MM.1S (cell line): Measurements from ENCODE around the gene LBX2.
A peak's percentile ranks its signal among the peaks of the same experiment; 100 is the strongest.

Experiments used
- DNase-seq: peaks from one replicate; pipeline ENCODE4 v3.0.0-alpha.2; 2015
- H2AFZ ChIP-seq: fragments of 300-600 bp; sonication (generic); 2 replicates; pipeline ENCODE4 v1.6.0; 2016; ENCODE audit warnings: antibody characterized with exemption, low read length
- H3F3A ChIP-seq: fragments of 300-600 bp; sonication (generic); 2 replicates; pipeline ENCODE4 v1.6.1; 2016; ENCODE audit warnings: mild to moderate bottlenecking, antibody characterized with exemption, low read length, moderate library complexity, mixed read lengths; ENCODE audit not compliant: insufficient read depth
- H3K27ac ChIP-seq: fragments of 300-600 bp; sonication (generic); 2 replicates; pipeline ENCODE4 v1.5.1; 2016; ENCODE audit warnings: mild to moderate bottlenecking, low read length
- H3K27me3 ChIP-seq: fragments of 300-600 bp; sonication (generic); replicated peaks from 2 replicates; pipeline ENCODE4 v1.6.0; 2016; ENCODE audit warnings: low read length; ENCODE audit not compliant: insufficient read depth
- H3K36me3 ChIP-seq: fragments of 300-600 bp; sonication (generic); replicated peaks from 2 replicates; pipeline ENCODE4 v1.6.1; 2016; ENCODE audit warnings: mild to moderate bottlenecking, low read length, mixed read lengths; ENCODE audit not compliant: insufficient read depth
- H3K4me1 ChIP-seq: fragments of 300-600 bp; sonication (generic); 2 replicates; pipeline ENCODE4 v1.6.1; 2016; ENCODE audit warnings: low read length, mixed read lengths
- H3K4me2 ChIP-seq: fragments of 300-600 bp; sonication (generic); 2 replicates; pipeline ENCODE4 v1.6.0; 2016; ENCODE audit warnings: low read depth, low read length
- H3K4me3 ChIP-seq: fragments of 300-600 bp; sonication (generic); 2 replicates; pipeline ENCODE4 v1.5.1; 2016; ENCODE audit warnings: low read length, mixed read lengths
- H3K79me2 ChIP-seq: fragments of 300-600 bp; sonication (generic); 2 replicates; pipeline ENCODE4 v1.6.1; 2016; ENCODE audit warnings: mixed run types, low read length, mixed read lengths
- H3K9ac ChIP-seq: fragments of 300-600 bp; sonication (generic); 2 replicates; pipeline ENCODE4 v1.6.1; 2016; ENCODE audit warnings: low read length, mixed read lengths
- H3K9me2 ChIP-seq: fragments of 300-600 bp; sonication (generic); replicated peaks from 2 replicates; pipeline ENCODE4 v1.6.1; 2016; ENCODE audit warnings: mild to moderate bottlenecking, low read length, mixed read lengths; ENCODE audit not compliant: insufficient read depth
- H3K9me3 ChIP-seq: fragments of 300-600 bp; sonication (generic); replicated peaks from 2 replicates; pipeline ENCODE4 v1.6.1; 2016; ENCODE audit warnings: mild to moderate bottlenecking, low read length, mixed read lengths; ENCODE audit not compliant: insufficient read depth
- H4K20me1 ChIP-seq: fragments of 300-600 bp; sonication (generic); 2 replicates; pipeline ENCODE4 v1.6.1; 2016; ENCODE audit warnings: mild to moderate bottlenecking, low read length, moderate library complexity, mixed read lengths; ENCODE audit not compliant: insufficient read depth
- EZH2 ChIP-seq: fragments of 300-600 bp; sonication (generic); optimal IDR thresholded peaks from 2 replicates; pipeline ENCODE3; 2017; ENCODE audit warnings: low read depth, mild to moderate bottlenecking, antibody characterized with exemption, low read length, mixed read lengths
- EZH2phosphoT487 ChIP-seq: fragments of 300-600 bp; sonication (generic); IDR thresholded peaks from 2 replicates; pipeline ENCODE4 v1.6.1; 2018; ENCODE audit warnings: antibody characterized with exemption, low read length
- TF ChIP-seq, protein P1 (sequence below): fragments of 300-600 bp; sonication (generic); IDR thresholded peaks from 2 replicates; pipeline ENCODE4 v1.5.1; 2016; ENCODE audit warnings: antibody characterized with exemption, low read length, mixed read lengths

The LBX2 gene

DNA sequence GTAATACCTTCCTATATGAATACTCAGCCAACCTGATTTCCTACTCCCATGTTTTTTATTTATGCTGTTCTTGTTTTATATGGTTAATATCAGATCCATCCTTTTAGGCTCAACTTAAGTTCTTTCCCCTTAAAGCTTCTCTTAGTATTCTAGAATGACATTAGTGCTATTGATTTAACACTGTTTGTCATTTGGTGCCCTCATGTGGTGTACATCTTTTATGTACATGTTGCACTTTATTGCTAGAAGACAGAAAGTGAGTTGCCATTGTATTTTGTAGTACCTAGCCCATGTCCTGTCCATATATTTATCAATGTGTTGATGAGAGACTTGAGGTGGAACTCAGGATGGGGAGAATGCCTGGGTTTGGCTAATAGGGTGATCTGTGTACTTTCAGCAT lies 32.8 kb upstream of the LBX2 start:
- H3K9me2 ChIP-seq: no peaks in the 10 kb centered on the region
- no peak overlapping the region for H3K4me2 ChIP-seq
- no peak overlapping the region for H3K9ac ChIP-seq
- H3K4me1 ChIP-seq: peaks cover 14% of the 10 kb centered on the region
- TF ChIP-seq EZH2phosphoT487: no peak
- no peak for TF ChIP-seq EZH2
- TF ChIP-seq, protein P1, sequence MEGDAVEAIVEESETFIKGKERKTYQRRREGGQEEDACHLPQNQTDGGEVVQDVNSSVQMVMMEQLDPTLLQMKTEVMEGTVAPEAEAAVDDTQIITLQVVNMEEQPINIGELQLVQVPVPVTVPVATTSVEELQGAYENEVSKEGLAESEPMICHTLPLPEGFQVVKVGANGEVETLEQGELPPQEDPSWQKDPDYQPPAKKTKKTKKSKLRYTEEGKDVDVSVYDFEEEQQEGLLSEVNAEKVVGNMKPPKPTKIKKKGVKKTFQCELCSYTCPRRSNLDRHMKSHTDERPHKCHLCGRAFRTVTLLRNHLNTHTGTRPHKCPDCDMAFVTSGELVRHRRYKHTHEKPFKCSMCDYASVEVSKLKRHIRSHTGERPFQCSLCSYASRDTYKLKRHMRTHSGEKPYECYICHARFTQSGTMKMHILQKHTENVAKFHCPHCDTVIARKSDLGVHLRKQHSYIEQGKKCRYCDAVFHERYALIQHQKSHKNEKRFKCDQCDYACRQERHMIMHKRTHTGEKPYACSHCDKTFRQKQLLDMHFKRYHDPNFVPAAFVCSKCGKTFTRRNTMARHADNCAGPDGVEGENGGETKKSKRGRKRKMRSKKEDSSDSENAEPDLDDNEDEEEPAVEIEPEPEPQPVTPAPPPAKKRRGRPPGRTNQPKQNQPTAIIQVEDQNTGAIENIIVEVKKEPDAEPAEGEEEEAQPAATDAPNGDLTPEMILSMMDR: peak; percentile 44
- H3K27ac ChIP-seq: no peak overlapping the region
- H3K36me3 ChIP-seq: peaks cover 2% of the 10 kb centered on the region; the same call in 1 of the 2 replicates
- H3F3A ChIP-seq: peaks cover 5% of the 10 kb centered on the region; the same call in 1 of the 2 replicates
- peaks cover 40% of the 10 kb centered on the region for H3K79me2 ChIP-seq
- no peak overlapping the region for H3K4me3 ChIP-seq
- H4K20me1 ChIP-seq: no peaks in the 10 kb centered on the region
- H3K9me3 ChIP-seq: no peaks in the 10 kb centered on the region
- DNase-seq: peak; percentile 51
- H3K27me3 ChIP-seq: 0 out of 2 replicates have a peak, but pooled peaks cover 6% of the 10 kb centered on the region
- H2AFZ ChIP-seq: no peak overlapping the region

DNA sequence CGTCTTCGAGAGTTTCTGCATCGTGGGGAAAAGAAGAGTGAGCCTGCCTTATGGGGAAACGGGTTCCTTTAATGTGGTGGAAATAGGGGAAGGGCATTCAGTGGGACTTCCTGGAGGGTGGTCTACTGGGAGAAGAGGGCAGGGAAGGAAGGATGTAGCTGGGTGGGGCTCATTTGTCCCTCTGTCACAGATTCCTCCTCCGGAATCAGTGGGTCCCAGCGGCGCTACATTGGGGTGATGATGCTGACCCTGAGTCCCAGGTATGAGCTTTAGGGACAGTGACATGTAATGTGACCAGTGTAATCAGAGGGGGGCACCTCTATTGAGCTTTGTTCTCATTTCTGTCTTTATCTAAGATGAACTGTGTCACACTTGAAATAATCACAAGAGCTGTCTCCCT lies 32.3 kb upstream of the LBX2 start:
- H3K4me2 ChIP-seq: no peak overlapping the region
- H3K4me1 ChIP-seq: peaks cover 14% of the 10 kb centered on the region
- H3K4me3 ChIP-seq: no peak overlapping the region
- 0 out of 2 replicates have a peak, but pooled peaks cover under 1% of the 10 kb centered on the region for H3K27me3 ChIP-seq
- peaks cover 42% of the 10 kb centered on the region for H3K79me2 ChIP-seq
- H3K9me2 ChIP-seq: no peaks in the 10 kb centered on the region
- H3K27ac ChIP-seq: no peak overlapping the region
- no peak overlapping the region for H3K9ac ChIP-seq
- no peaks in the 10 kb centered on the region for H3K9me3 ChIP-seq
- no peak for DNase-seq
- H3K36me3 ChIP-seq: peaks cover 7% of the 10 kb centered on the region
- peaks cover 9% of the 10 kb centered on the region; the same call in 1 of the 2 replicates for H3F3A ChIP-seq
- no peaks in the 10 kb centered on the region for H4K20me1 ChIP-seq
- TF ChIP-seq EZH2: no peak
- TF ChIP-seq, protein P1: no peak
- no peak for TF ChIP-seq EZH2phosphoT487
- H2AFZ ChIP-seq: no peak overlapping the region

DNA sequence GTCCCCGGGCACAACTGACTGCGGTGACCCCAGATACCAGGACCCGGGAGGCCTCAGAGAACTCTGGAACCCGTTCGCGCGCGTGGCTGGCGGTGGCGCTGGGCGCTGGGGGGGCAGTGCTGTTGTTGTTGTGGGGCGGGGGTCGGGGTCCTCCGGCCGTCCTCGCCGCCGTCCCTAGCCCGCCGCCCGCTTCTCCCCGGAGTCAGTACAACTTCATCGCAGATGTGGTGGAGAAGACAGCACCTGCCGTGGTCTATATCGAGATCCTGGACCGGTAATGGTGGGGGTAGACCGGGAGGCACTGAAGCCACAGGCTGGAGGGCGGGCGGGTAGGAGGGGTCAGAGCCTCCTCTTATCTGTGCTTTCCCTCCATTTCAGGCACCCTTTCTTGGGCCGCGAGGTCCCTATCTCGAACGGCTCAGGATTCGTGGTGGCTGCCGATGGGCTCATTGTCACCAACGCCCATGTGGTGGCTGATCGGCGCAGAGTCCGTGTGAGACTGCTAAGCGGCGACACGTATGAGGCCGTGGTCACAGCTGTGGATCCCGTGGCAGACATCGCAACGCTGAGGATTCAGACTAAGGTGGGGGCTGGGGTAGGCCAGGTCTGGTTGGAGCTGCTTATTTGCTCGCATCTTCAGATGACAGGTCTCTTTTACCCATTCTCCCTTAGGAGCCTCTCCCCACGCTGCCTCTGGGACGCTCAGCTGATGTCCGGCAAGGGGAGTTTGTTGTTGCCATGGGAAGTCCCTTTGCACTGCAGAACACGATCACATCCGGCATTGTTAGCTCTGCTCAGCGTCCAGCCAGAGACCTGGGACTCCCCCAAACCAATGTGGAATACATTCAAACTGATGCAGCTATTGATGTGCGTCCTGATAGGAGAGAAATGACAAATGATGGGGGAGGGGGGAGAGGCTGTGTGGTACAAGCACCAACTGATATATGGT lies 31.1 kb upstream of the LBX2 start:
- Histone ChIP-seq H3K4me2 (peak overlapping the region; percentile 91), H3K9ac (peak overlapping the region; percentile 94), H3K79me2 (peaks cover 42% of the 10 kb centered on the region), H3K36me3 (peaks cover 11% of the 10 kb centered on the region), H2AFZ (peak overlapping the region; percentile 72), H3F3A (peaks cover 15% of the 10 kb centered on the region; the same call in 1 of the 2 replicates), H3K9me2 (no peaks in the 10 kb centered on the region), H3K4me1 (peaks cover 14% of the 10 kb centered on the region), H3K27me3 (no peaks in the 10 kb centered on the region), H4K20me1 (no peaks in the 10 kb centered on the region), H3K9me3 (no peaks in the 10 kb centered on the region), H3K27ac (peak overlapping the region; percentile 69), H3K4me3 (peak overlapping the region; percentile 91)
- DNase-seq: peak; percentile 69
- TF ChIP-seq EZH2 (no peak), EZH2phosphoT487 (no peak)
- TF ChIP-seq, protein P1: no peak
